Measurements from ENCODE around the gene TNFAIP3.

DNA sequence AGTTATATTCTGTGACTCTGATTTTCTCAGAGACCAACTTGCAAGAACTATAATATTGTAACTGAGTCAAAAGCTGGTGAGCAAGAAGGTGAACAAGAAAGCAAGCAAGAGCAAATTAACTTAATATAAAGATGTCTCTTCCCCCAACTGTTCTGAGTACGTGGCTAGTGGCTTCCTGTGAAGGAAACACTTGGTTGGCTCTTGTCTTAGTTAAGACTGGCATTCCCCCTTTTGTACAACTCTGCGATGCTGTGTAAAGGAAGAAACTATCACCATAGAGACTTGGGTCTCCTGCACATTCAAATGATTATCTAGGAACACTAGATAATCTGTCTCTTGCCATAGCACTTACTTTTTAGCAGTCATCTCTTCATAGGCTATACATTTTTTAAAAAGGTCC, 47.3 kb upstream of the TNFAIP3 start:
- TF ChIP-seq, protein P1, sequence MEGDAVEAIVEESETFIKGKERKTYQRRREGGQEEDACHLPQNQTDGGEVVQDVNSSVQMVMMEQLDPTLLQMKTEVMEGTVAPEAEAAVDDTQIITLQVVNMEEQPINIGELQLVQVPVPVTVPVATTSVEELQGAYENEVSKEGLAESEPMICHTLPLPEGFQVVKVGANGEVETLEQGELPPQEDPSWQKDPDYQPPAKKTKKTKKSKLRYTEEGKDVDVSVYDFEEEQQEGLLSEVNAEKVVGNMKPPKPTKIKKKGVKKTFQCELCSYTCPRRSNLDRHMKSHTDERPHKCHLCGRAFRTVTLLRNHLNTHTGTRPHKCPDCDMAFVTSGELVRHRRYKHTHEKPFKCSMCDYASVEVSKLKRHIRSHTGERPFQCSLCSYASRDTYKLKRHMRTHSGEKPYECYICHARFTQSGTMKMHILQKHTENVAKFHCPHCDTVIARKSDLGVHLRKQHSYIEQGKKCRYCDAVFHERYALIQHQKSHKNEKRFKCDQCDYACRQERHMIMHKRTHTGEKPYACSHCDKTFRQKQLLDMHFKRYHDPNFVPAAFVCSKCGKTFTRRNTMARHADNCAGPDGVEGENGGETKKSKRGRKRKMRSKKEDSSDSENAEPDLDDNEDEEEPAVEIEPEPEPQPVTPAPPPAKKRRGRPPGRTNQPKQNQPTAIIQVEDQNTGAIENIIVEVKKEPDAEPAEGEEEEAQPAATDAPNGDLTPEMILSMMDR (IDR thresholded peaks at IDR 0.05) = no peak
- TF ChIP-seq EP300 (IDR thresholded peaks at IDR 0.05) (no peak), POLR2AphosphoS5 (IDR thresholded peaks at IDR 0.05) (no peak), POLR2A (IDR thresholded peaks at IDR 0.05) (no peak)
